ENCODE data around the gene CCDC175. TPM values are rescaled to one million over a fixed set of nuclear protein-coding genes. Genes with fewer than 3 reads are reported as not detected.

The CCDC175 gene
- total RNA-seq, 1 experiment from 2014 or later = not detected

DNA sequence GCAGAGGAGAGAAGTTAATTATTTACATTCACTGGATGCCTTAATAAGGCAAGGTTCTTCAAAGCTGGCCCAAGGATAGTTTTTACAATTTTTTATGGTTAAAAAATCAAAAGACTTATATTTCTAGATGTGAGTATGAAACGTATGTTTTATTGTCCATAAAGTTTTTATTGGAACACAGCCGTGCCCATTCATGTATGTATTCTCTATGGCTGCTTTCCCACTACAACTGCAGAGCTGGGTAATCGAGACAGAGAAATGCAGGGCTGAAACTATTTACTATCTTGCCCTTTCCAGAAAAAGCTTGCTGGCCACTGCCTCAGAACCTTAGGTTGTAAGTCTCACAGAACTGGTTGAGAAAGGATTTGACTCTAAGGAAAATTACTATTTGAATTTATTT lies 75.9 kb downstream of the CCDC175 start:
- H3K4me1 ChIP-seq (ENCODE audit: control insufficient read depth in 1 of 2, insufficient read depth in 2 of 2, low read length in 2 of 2) = no peaks in the 10 kb centered on the region
- intact Hi-C loops (cut with micrococcal nuclease) = no loop called here
- H3K9me2 ChIP-seq (ENCODE audit: insufficient read depth) = no peaks in the 10 kb centered on the region
- H3K4me3 ChIP-seq (replicated peaks in 1 of 2; ENCODE audit: low read depth in 1 of 2, low read length in 2 of 2) = no peak overlapping the region
- TF ChIP-seq FOSL1 (IDR thresholded peaks at IDR 0.05; ENCODE audit: low read depth) (no peak), EGR1 (IDR thresholded peaks at IDR 0.05; ENCODE audit: low read depth) (no peak), ELF1 (IDR thresholded peaks at IDR 0.05; ENCODE audit: borderline replicate concordance, low read depth) (no peak)
- TF ChIP-seq, protein P1, sequence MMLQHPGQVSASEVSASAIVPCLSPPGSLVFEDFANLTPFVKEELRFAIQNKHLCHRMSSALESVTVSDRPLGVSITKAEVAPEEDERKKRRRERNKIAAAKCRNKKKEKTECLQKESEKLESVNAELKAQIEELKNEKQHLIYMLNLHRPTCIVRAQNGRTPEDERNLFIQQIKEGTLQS (IDR thresholded peaks at IDR 0.05) = no peak
- TF ChIP-seq, protein P2, sequence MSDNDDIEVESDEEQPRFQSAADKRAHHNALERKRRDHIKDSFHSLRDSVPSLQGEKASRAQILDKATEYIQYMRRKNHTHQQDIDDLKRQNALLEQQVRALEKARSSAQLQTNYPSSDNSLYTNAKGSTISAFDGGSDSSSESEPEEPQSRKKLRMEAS (IDR thresholded peaks at IDR 0.05) = no peak
- H3K27me3 ChIP-seq (ENCODE audit: insufficient read depth, low read length) = no peaks in the 10 kb centered on the region
- peaks cover 5% of the 10 kb centered on the region; the same call in 1 of the 2 replicates for H3K79me2 ChIP-seq (ENCODE audit: insufficient read depth, low read length)
- ChIA-PET POLR2A (no interaction called here), RAD21 (ENCODE audit: low non-redundant PET in 1 of 2, low total read pairs in 2 of 2, uncharacterized antibody in 2 of 2, unreplicated experiment in 2 of 2) (no interaction called here), CTCF (interaction anchor here (1.2 to 1.4 kb wide), 2 partner anchors 10 to 11 kb away, joined by 3 read pairs; no protein-coding TSS in a partner anchor)
- no peaks in the 10 kb centered on the region for H3K9me3 ChIP-seq (ENCODE audit: control insufficient read depth in 1 of 2, insufficient read depth in 1 of 2, low read depth in 1 of 2, low read length in 2 of 2)
- ATAC-seq (no peak), DNase-seq (ENCODE audit: low read depth, low spot score) (no peak)
- H3K4me2 ChIP-seq (ENCODE audit: low read length) = no peak overlapping the region
- H3K27ac ChIP-seq (ENCODE audit: low read depth, low read length) = no peak overlapping the region
- H3K9ac ChIP-seq (ENCODE audit: low read length) = no peak overlapping the region
- H2AFZ ChIP-seq (ENCODE audit: low read depth, low read length, poor library complexity, severe bottlenecking) = no peak overlapping the region
- no peaks in the 10 kb centered on the region for H4K20me1 ChIP-seq (ENCODE audit: insufficient read depth)
- no TSS peak for BruUV-seq (replicated peaks)
- H3K36me3 ChIP-seq (ENCODE audit: control insufficient read depth in 1 of 2, insufficient read depth in 2 of 2, low read length in 2 of 2) = peaks cover 11 to 25% of the 10 kb centered on the region in 2 experiments

DNA sequence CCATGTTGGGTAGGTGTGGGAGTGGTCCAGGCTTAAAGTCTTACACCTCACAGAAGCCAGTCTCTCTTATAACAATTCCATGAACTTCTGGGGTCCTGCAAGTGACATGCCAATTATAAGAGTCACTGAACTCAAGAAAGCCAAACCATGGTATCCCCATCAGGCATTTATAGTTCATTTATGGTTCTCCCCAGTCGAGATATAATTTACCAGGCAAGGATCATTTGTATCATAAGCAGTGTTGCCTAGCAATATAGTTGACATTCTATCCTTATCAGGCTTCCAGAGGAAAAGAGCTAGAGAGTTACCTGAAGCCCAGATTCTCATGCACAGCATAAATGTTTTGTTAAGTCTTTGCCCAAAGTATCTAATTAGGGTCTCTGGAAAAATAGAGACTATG lies 84.2 kb downstream of the CCDC175 start:
- CTCF ChIA-PET = interaction anchor here (2.8 kb wide), 1 partner anchor 8 kb away, joined by 5 read pairs; the partner anchor contains the start of genes JKAMP and L3HYPDH
- Histone ChIP-seq H3K4me1 (ENCODE audit: control insufficient read depth in 1 of 2, insufficient read depth in 2 of 2, low read length in 2 of 2) (no peaks in the 10 kb centered on the region), H3K36me3 (ENCODE audit: control insufficient read depth in 1 of 2, insufficient read depth in 2 of 2, low read length in 2 of 2) (peaks cover 37 to 41% of the 10 kb centered on the region in 2 experiments)

More for the DNA sequence above, 84.2 kb downstream of the CCDC175 start:
- intact Hi-C loops (cut with micrococcal nuclease) = no loop called here
- TF ChIP-seq SIN3A (IDR thresholded peaks at IDR 0.05; ENCODE audit: low read depth) (no peak), POLR2AphosphoS5 (IDR thresholded peaks at IDR 0.05; ENCODE audit: low read depth, low read length) (no peak), YY1 (IDR thresholded peaks at IDR 0.05; ENCODE audit: extremely low read depth, insufficient replicate concordance, low read depth, low read length) (no peak), EZH2 (IDR thresholded peaks at IDR 0.05) (no peak), RAD21 (IDR thresholded peaks at IDR 0.05; ENCODE audit: low read depth) (no peak), JUND (IDR thresholded peaks at IDR 0.05) (no peak), TCF7L2 (IDR thresholded peaks at IDR 0.05; ENCODE audit: borderline replicate concordance, extremely low read depth, insufficient read depth, insufficient read length) (no peak), SP1 (IDR thresholded peaks at IDR 0.05; ENCODE audit: low read depth) (no peak), CBX3 (IDR thresholded peaks at IDR 0.05; ENCODE audit: low read depth) (no peak), EZH2phosphoT487 (IDR thresholded peaks at IDR 0.05; ENCODE audit: borderline replicate concordance) (no peak)
- TF ChIP-seq, protein P1 (IDR thresholded peaks at IDR 0.05) = no peak
- TF ChIP-seq, protein P3, sequence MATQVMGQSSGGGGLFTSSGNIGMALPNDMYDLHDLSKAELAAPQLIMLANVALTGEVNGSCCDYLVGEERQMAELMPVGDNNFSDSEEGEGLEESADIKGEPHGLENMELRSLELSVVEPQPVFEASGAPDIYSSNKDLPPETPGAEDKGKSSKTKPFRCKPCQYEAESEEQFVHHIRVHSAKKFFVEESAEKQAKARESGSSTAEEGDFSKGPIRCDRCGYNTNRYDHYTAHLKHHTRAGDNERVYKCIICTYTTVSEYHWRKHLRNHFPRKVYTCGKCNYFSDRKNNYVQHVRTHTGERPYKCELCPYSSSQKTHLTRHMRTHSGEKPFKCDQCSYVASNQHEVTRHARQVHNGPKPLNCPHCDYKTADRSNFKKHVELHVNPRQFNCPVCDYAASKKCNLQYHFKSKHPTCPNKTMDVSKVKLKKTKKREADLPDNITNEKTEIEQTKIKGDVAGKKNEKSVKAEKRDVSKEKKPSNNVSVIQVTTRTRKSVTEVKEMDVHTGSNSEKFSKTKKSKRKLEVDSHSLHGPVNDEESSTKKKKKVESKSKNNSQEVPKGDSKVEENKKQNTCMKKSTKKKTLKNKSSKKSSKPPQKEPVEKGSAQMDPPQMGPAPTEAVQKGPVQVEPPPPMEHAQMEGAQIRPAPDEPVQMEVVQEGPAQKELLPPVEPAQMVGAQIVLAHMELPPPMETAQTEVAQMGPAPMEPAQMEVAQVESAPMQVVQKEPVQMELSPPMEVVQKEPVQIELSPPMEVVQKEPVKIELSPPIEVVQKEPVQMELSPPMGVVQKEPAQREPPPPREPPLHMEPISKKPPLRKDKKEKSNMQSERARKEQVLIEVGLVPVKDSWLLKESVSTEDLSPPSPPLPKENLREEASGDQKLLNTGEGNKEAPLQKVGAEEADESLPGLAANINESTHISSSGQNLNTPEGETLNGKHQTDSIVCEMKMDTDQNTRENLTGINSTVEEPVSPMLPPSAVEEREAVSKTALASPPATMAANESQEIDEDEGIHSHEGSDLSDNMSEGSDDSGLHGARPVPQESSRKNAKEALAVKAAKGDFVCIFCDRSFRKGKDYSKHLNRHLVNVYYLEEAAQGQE (IDR thresholded peaks at IDR 0.05; ENCODE audit: low read depth) = no peak
- TF ChIP-seq, protein P2 (IDR thresholded peaks at IDR 0.05) = no peak
- no peak overlapping the region for H3K4me2 ChIP-seq (ENCODE audit: low read length)
- ChIA-PET POLR2A (interaction anchor here (0.7 kb wide), 1 partner anchor 437 kb away, joined by 3 read pairs; no protein-coding TSS in a partner anchor), RAD21 (ENCODE audit: low non-redundant PET in 1 of 2, low total read pairs in 2 of 2, uncharacterized antibody in 2 of 2, unreplicated experiment in 2 of 2) (no interaction called here)
- no peaks in the 10 kb centered on the region for H3K9me3 ChIP-seq (ENCODE audit: control insufficient read depth in 1 of 2, insufficient read depth in 1 of 2, low read depth in 1 of 2, low read length in 2 of 2)
- ATAC-seq = no peak
- H4K20me1 ChIP-seq (ENCODE audit: insufficient read depth) = no peaks in the 10 kb centered on the region
- H2AFZ ChIP-seq (ENCODE audit: low read depth, low read length, poor library complexity, severe bottlenecking) = no peak overlapping the region
- no peaks in the 10 kb centered on the region for H3K27me3 ChIP-seq (ENCODE audit: insufficient read depth, low read length)
- H3K9ac ChIP-seq (ENCODE audit: low read length) = no peak overlapping the region
- no peak for DNase-seq (ENCODE audit: low read depth, low spot score)
- peaks cover 24% of the 10 kb centered on the region for H3K79me2 ChIP-seq (ENCODE audit: insufficient read depth, low read length)
- no peaks in the 10 kb centered on the region for H3K9me2 ChIP-seq (ENCODE audit: insufficient read depth)
- BruUV-seq (replicated peaks) = no TSS peak
- H3K27ac ChIP-seq (ENCODE audit: low read depth, low read length) = no peak overlapping the region
- H3K4me3 ChIP-seq (replicated peaks in 1 of 2; ENCODE audit: low read depth in 1 of 2, low read length in 2 of 2) = no peak overlapping the region

Data from HCT116 (cell line).